ENCODE results near the gene NXPH1.

The NXPH1 gene

GRCh38 chr7:8437606-8438005, 4.2 kb downstream of the NXPH1 start:
- no peak for DNase-seq

- DNase-seq = no peak
Measured at GRCh38 chr7:8440670-8441069, 7.3 kb downstream of the NXPH1 start.

- no peak for DNase-seq
Measured at GRCh38 chr7:8441106-8441965, 7.9 kb downstream of the NXPH1 start.

- DNase-seq = no peak
Measured at GRCh38 chr7:8442051-8442813, 8.8 kb downstream of the NXPH1 start.

GRCh38 chr7:8442814-8443304, 9.4 kb downstream of the NXPH1 start:
- peak; percentile 93 for DNase-seq

- peak; percentile 81 for DNase-seq
Measured at GRCh38 chr7:8443576-8444467, 10.4 kb downstream of the NXPH1 start.

- DNase-seq = no peak
Measured at GRCh38 chr7:8444468-8444769, 11.0 kb downstream of the NXPH1 start.

DNA sequence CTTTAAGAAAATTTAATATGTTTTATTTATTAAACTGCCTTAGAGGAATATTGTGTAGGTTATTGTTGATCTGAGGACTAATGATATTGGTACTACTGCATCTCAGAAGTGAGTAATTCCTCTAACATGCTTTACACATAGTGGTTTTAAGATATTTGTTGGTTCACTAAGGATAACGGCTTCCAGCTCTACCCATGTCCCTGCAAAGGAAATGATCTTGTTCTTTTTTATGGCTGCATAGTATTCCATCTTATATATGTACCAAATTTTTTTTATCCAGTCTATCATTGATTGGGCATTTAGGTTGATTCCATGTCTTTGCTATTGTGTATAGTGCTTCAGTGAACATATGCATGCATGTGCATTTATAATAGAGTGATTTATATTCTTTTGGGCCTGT, 20.1 kb downstream of the NXPH1 start:
- no peak for DNase-seq

GRCh38 chr7:8455426-8455825, 22.0 kb downstream of the NXPH1 start:
- DNase-seq = no peak

- no peak for DNase-seq
Measured at GRCh38 chr7:8462309-8462708, 28.9 kb downstream of the NXPH1 start.

DNA sequence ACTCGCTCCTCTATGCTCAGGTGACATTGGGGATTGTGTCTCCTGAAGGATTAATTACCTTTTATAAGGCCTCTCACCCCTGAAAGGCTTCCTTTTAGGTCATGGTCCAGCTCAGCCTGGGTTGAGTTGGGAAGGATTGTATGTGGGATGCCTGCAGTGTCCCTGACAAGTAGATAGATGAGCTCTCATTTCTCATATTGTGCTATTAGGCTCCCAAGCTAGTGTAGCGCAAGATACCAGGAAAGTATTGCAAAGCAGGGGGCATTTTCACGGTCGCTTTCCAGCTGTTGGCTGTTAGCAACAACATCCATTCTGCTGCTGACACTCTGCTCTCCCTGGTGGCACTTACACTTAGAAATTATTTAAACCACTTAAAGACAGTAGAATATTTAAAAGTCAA, 31.9 kb downstream of the NXPH1 start:
- peak; percentile 32 for DNase-seq

- DNase-seq = no peak
Measured at GRCh38 chr7:8480527-8480926, 47.1 kb downstream of the NXPH1 start.

- DNase-seq = no peak
Measured at GRCh38 chr7:8481096-8481495, 47.7 kb downstream of the NXPH1 start.

- DNase-seq = no peak
Measured at GRCh38 chr7:8481752-8482446, 48.5 kb downstream of the NXPH1 start.

DNA sequence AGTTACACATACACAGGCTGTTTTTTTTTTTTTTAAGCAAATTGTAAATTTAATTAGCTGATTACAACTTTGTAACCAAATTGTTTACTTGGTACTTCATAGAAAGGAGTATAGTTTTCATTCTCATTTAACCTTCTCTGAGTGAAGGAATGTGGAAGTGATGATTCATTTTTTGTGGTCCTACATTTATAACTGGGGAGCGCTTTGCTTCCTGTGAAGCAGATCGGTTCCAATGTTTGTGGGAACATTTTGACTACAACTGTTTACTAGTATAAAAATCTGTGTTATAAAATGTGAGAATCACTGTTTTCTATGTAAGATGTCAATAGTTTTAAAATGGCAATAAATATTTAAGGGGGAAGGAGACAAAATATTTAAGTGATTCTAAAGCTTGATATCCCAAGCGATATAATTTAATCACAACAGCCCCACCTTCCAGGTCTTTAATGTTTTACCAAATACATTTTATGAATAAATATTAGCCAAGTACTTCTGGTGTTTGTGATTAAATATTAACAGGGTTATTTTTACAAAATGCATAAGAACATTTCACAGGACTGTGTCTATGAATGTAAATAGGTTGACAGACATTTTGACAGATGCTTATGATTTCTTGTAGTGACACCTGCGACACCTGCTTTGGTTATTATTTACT, 57.1 kb downstream of the NXPH1 start:
- no peak for DNase-seq

DNA sequence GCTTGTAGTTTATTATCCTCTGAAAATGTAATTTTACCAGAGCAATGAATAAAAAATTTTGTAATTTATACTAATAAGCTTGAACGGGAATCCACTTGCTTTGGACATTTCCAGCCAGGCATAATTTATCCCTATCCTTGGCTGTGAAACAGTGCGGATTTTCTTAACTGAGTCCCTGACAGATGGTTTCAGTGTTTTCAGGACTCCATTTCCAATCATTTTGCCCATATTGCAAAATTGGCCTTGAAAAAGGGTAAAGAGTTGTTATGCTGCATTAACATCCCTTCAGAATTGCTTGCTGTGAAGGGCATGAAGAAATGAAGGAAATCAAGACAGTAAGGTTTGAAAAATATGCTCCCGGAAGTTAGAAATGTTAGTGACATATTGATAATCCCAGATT, 57.7 kb downstream of the NXPH1 start:
- no peak for DNase-seq

GRCh38 chr7:8491544-8492489, 58.4 kb downstream of the NXPH1 start:
- DNase-seq = no peak

DNA sequence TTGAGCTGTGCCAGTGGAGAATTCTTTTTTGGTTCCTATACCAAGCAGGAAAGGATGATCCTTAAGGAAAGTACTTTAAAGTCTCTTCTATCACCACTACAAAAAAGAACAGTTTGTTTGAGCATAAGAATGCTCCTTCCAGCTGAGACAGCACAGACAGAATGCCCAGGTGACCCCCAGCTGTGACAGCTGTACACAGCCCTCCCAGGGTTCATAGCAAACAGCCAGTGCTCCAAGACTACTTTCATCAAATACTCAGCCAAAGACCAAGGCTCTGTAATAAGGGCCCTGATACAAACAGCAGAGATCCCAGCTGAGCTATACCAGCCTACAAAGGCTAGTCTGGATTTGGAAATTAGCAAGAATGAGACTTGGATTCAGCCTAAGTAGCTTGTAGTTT, 65.7 kb downstream of the NXPH1 start:
- DNase-seq = no peak

- no peak for DNase-seq
Measured at GRCh38 chr7:8500286-8500685, 66.9 kb downstream of the NXPH1 start.

DNA sequence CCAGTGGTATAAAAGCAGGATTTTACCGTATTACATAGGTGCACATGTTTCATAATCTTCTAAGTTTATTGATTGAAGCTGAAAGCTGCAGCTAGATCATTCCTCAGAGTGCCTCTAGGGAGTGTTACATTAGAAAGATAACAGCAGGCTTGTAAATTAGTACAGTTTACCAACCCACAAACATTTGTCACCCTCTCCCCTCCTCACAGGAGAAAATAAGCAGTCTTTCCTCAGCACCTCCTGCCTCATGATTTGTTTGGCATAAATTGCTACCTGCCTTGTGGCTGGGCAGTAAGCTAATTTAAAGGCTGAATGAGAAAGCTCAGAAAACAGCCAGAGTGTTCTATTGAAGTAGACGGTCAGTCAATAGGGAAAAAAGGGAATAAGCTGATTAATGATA, 74.2 kb downstream of the NXPH1 start:
- DNase-seq = no peak

DNA sequence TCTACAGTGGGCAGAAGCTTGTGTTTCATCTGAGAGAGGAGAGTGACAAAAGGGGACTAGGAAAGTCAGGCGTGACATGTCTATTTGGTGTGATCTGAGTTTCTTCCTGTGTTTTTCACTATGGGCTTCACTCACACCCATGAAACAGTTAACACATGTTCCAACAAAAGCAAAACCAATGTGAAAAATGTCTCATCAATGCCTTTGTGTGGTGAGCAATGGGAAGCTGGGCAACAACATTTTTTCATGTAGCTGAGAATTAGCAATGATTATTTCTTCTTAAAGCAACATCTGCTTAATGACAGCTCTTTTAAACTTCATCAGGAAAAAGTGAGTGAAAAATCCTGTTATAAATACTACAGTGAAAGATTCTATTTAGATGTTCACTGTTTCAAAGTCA, 76.2 kb downstream of the NXPH1 start:
- DNase-seq = no peak
